ENCODE results near the gene PROSER1.

- TF ChIP-seq, protein P1, sequence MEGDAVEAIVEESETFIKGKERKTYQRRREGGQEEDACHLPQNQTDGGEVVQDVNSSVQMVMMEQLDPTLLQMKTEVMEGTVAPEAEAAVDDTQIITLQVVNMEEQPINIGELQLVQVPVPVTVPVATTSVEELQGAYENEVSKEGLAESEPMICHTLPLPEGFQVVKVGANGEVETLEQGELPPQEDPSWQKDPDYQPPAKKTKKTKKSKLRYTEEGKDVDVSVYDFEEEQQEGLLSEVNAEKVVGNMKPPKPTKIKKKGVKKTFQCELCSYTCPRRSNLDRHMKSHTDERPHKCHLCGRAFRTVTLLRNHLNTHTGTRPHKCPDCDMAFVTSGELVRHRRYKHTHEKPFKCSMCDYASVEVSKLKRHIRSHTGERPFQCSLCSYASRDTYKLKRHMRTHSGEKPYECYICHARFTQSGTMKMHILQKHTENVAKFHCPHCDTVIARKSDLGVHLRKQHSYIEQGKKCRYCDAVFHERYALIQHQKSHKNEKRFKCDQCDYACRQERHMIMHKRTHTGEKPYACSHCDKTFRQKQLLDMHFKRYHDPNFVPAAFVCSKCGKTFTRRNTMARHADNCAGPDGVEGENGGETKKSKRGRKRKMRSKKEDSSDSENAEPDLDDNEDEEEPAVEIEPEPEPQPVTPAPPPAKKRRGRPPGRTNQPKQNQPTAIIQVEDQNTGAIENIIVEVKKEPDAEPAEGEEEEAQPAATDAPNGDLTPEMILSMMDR (conservative IDR thresholded peaks at IDR 0.05; ENCODE audit: low read depth, low read length): no peak
- no peak for TF ChIP-seq BHLHE40 (IDR thresholded peaks at IDR 0.05; ENCODE audit: low read depth, low read length)
- no peak for TF ChIP-seq MAFK (IDR thresholded peaks at IDR 0.05; ENCODE audit: low read depth, low read length)
- TF ChIP-seq POLR2A (IDR thresholded peaks at IDR 0.05; ENCODE audit: low read depth, low read length): no peak
- TF ChIP-seq ELK1 (IDR thresholded peaks at IDR 0.05; ENCODE audit: borderline replicate concordance, low read depth, low read length): no peak
- no peak for TF ChIP-seq MAZ (IDR thresholded peaks at IDR 0.05; ENCODE audit: borderline replicate concordance, low read depth, low read length)
- TF ChIP-seq RFX5 (IDR thresholded peaks at IDR 0.05; ENCODE audit: low read depth, low read length): no peak
- TF ChIP-seq SMC3 (IDR thresholded peaks at IDR 0.05; ENCODE audit: low read depth, low read length): no peak
- TF ChIP-seq RAD21 (IDR thresholded peaks at IDR 0.05; ENCODE audit: low read length): no peak
- TF ChIP-seq FOS (IDR thresholded peaks at IDR 0.05; ENCODE audit: low read depth, low read length): no peak
- TF ChIP-seq NFE2L2 (IDR thresholded peaks at IDR 0.05; ENCODE audit: low read depth, low read length): no peak
- no peak for TF ChIP-seq CHD1 (IDR thresholded peaks at IDR 0.05; ENCODE audit: low read depth, low read length)
Observed at GRCh38 chr13:39054112-39054511, 16.2 kb upstream of the PROSER1 start.
